HEK293 (cell line): Measurements from ENCODE around the gene LAG3.

ENCODE experiments used
- TCF7L2 ChIP-seq: IDR thresholded peaks from 2 replicates; pipeline ENCODE4 v1.6.1; 2011; ENCODE audit warnings: low read depth, mild to moderate bottlenecking, inconsistent platforms, low read length, moderate library complexity, borderline replicate concordance
- ZNF274 ChIP-seq, 2 experiments: fragments of 200-500 bp in 1 of 2; fragments of 450-650 bp in 1 of 2; sonication (Bioruptor generic) in 1 of 2; formaldehyde crosslinking in 1 of 2; IDR thresholded peaks; 2 replicates each; pipeline versions ENCODE4 v1.5.1 to v1.6.1; 2014 to 2016; ENCODE audit warnings: borderline replicate concordance in 1 of 2, inconsistent platforms in 1 of 2, low read length in 1 of 2, missing biosample characterization in 1 of 2, missing genetic modification characterization in 1 of 2
- TF ChIP-seq, protein P1 (sequence below): fragments of 450-650 bp; formaldehyde crosslinking; IDR thresholded peaks from 2 replicates; pipeline ENCODE4 v1.5.1; 2016; ENCODE audit warnings: missing biosample characterization, missing genetic modification characterization

DNA sequence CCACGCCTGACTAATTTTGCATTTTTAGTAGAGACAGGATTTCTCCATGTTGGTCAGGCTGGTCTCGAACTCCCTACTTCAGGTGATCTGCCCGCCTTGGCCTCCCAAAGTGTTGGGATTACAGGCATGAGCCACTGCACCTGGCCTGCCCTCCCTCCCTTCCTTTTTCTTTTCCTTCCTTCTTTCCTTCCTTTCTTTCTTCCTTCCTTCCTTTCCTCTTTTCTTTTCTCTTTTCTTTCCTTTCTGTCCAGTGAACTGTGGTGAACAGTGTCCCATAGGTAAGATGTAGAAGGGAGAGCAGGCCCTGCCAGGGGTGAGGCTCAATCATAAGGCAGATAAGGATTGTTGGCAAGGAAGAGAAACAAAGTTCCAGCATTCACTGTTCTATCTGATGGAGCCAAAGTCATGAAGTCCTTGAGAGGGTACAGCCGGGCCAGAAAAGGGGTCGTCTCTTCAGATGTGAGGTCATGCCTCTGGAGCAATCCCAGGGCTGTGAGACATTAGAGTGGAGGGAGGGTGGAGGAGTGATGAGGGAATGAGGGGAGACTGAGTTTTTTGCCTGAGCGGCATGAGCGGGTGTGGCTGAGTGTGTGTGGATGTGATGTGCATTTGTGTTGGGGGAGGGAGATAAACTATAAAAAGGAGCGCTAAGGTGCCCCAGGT is 15.2 kb upstream of the LAG3 start:
- TF ChIP-seq, protein P1, sequence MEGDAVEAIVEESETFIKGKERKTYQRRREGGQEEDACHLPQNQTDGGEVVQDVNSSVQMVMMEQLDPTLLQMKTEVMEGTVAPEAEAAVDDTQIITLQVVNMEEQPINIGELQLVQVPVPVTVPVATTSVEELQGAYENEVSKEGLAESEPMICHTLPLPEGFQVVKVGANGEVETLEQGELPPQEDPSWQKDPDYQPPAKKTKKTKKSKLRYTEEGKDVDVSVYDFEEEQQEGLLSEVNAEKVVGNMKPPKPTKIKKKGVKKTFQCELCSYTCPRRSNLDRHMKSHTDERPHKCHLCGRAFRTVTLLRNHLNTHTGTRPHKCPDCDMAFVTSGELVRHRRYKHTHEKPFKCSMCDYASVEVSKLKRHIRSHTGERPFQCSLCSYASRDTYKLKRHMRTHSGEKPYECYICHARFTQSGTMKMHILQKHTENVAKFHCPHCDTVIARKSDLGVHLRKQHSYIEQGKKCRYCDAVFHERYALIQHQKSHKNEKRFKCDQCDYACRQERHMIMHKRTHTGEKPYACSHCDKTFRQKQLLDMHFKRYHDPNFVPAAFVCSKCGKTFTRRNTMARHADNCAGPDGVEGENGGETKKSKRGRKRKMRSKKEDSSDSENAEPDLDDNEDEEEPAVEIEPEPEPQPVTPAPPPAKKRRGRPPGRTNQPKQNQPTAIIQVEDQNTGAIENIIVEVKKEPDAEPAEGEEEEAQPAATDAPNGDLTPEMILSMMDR = no peak
- no peak for TF ChIP-seq TCF7L2
- TF ChIP-seq ZNF274 (IDR thresholded peaks at IDR 0.05; ENCODE audit: low read length) = no peak
- TF ChIP-seq ZNF274 (tag by site-specific recombination; IDR thresholded peaks at IDR 0.05; ENCODE audit: borderline replicate concordance) = no peak
